HCT116 (cell line): ENCODE measurements around the gene NEK11. TPM values are rescaled to one million over a fixed set of nuclear protein-coding genes. Genes with fewer than 3 reads are reported as not detected.
"Not testable (repeated sequence)": the region's sequence is repeated elsewhere in the genome, so short reads cannot be mapped to it uniquely, and the experiment has no call there.

ENCODE experiments used
- ATAC-seq: fragments of 200-7000 bp; cut with Tn5 transposase; 2 replicates; pipeline ENCODE4 v1.9.1; 2020; ENCODE audit warnings: mild to moderate bottlenecking, moderate library complexity
- BruUV-seq: library from RNA; stranded (reverse); fragments of 400-500 nt; replicated peaks from 2 replicates; lab custom pipeline; 2021; lab: Mats Ljungman, UMichigan
- CTCF ChIA-PET: fragments of 300-600 bp; sonication (Branson Sonifier 250); formaldehyde crosslinking; loops from one replicate; lab custom pipeline; 2021; ENCODE audit warnings: antibody characterized with exemption; lab: Charles Lee
- POLR2A ChIA-PET: fragments of 300-600, 350-600 bp; sonication (Branson Sonifier 250); formaldehyde crosslinking; loops from one replicate; lab custom pipeline; 2021; ENCODE audit warnings: antibody characterized with exemption; lab: Charles Lee
- RAD21 ChIA-PET, 2 experiments: fragments of 300-600 bp; sonication (Branson Sonifier 250); formaldehyde crosslinking; loops; one replicate each; lab custom pipeline; 2023; ENCODE audit warnings: low total read pairs in 2 of 2; ENCODE audit not compliant: uncharacterized antibody in 2 of 2, unreplicated experiment in 2 of 2, low non-redundant PET in 1 of 2; lab: Charles Lee
- DNase-seq: peaks from one replicate; pipeline ENCODE4 v3.0.0-alpha.2; 2010; ENCODE audit warnings: low read depth, low spot score
- H2AFZ ChIP-seq: fragments of 200-600 bp; shearing (Covaris generic), sonication (generic); 2 replicates; pipeline ENCODE4 v1.6.1; 2017; ENCODE audit warnings: low read depth, mixed run types, mixed read lengths, antibody characterized with exemption, low read length; ENCODE audit not compliant: poor library complexity, severe bottlenecking
- H3K27ac ChIP-seq: 2 replicates; pipeline ENCODE4 v1.5.1; 2012; ENCODE audit warnings: low read depth, low read length
- H3K27me3 ChIP-seq: fragments of 200-600 bp; sonication (generic); 2 replicates; pipeline ENCODE4 v1.6.1; 2016; ENCODE audit warnings: mixed run types, low read length, mixed read lengths; ENCODE audit not compliant: insufficient read depth
- H3K36me3 ChIP-seq, 2 experiments: fragments of 200-500 bp in 1 of 2; fragments of 200-600 bp in 1 of 2; sonication (Bioruptor generic) in 1 of 2; sonication (generic) in 1 of 2; 2 replicates each; pipeline versions ENCODE4 v1.5.1 to v1.6.1; 2014 to 2016; ENCODE audit warnings: low read length in 2 of 2, inconsistent platforms in 1 of 2, mixed read lengths in 1 of 2, mixed run types in 1 of 2; ENCODE audit not compliant: insufficient read depth in 2 of 2, control insufficient read depth in 1 of 2
- H3K4me1 ChIP-seq, 2 experiments: fragments of 200-600 bp in 1 of 2; sonication (generic) in 1 of 2; 2 replicates each; pipeline versions ENCODE4 v1.5.1 to v1.6.1; 2012 to 2017; ENCODE audit warnings: low read length in 2 of 2, inconsistent platforms in 1 of 2, mild to moderate bottlenecking in 1 of 2, mixed read lengths in 1 of 2, mixed run types in 1 of 2, moderate library complexity in 1 of 2; ENCODE audit not compliant: insufficient read depth in 2 of 2, control insufficient read depth in 1 of 2
- H3K4me2 ChIP-seq: fragments of 200-600 bp; sonication (generic); 2 replicates; pipeline ENCODE4 v1.6.1; 2017; ENCODE audit warnings: mixed run types, low read length, mixed read lengths
- H3K4me3 ChIP-seq, 2 experiments: fragments of 200-600 bp in 1 of 2; sonication (generic) in 1 of 2; replicated peaks in 1 of 2; 2 replicates each; pipeline ENCODE4 v1.5.1; 2011 to 2016; ENCODE audit warnings: low read length in 2 of 2, control low read depth in 1 of 2, low read depth in 1 of 2, mild to moderate bottlenecking in 1 of 2, mixed read lengths in 1 of 2, mixed run types in 1 of 2
- H3K79me2 ChIP-seq: fragments of 200-600 bp; sonication (generic); 2 replicates; pipeline ENCODE4 v1.6.1; 2017; ENCODE audit warnings: mild to moderate bottlenecking, mixed run types, low read length, moderate library complexity, mixed read lengths; ENCODE audit not compliant: insufficient read depth
- H3K9ac ChIP-seq: fragments of 200-600 bp; sonication (generic); 2 replicates; pipeline ENCODE4 v1.6.1; 2016; ENCODE audit warnings: low read length, mixed read lengths
- H3K9me2 ChIP-seq: fragments of 200-600 bp; sonication (generic), shearing (Covaris generic); 2 replicates; pipeline ENCODE4 v1.6.1; 2017; ENCODE audit warnings: mixed run types, mild to moderate bottlenecking, moderate library complexity; ENCODE audit not compliant: insufficient read depth
- H3K9me3 ChIP-seq, 2 experiments: fragments of 200-500 bp in 1 of 2; fragments of 200-600 bp in 1 of 2; sonication (Bioruptor generic) in 1 of 2; sonication (generic) in 1 of 2; 2 replicates each; pipeline ENCODE4 v1.6.1; 2014 to 2017; ENCODE audit warnings: low read length in 2 of 2, mixed read lengths in 2 of 2, inconsistent platforms in 1 of 2, low read depth in 1 of 2, mild to moderate bottlenecking in 1 of 2, mixed run types in 1 of 2, moderate library complexity in 1 of 2; ENCODE audit not compliant: control insufficient read depth in 1 of 2, insufficient read depth in 1 of 2
- H4K20me1 ChIP-seq: fragments of 200-600 bp; sonication (generic), shearing (Covaris generic); 2 replicates; pipeline ENCODE4 v1.6.1; 2017; ENCODE audit warnings: mixed run types, mild to moderate bottlenecking, moderate library complexity; ENCODE audit not compliant: insufficient read depth
- CBX3 ChIP-seq: IDR thresholded peaks from 2 replicates; pipeline ENCODE4 v1.6.1; 2012; ENCODE audit warnings: low read depth
- CEBPB ChIP-seq: IDR thresholded peaks from 2 replicates; pipeline ENCODE4 v1.6.1; 2012; ENCODE audit warnings: low read depth
- EGR1 ChIP-seq: IDR thresholded peaks from 2 replicates; pipeline ENCODE4 v1.6.1; 2012; ENCODE audit warnings: low read depth
- ELF1 ChIP-seq: IDR thresholded peaks from 2 replicates; pipeline ENCODE4 v1.6.1; 2012; ENCODE audit warnings: low read depth, borderline replicate concordance
- EZH2 ChIP-seq: fragments of 200-600 bp; sonication (generic); IDR thresholded peaks from 2 replicates; pipeline ENCODE4 v1.6.1; 2017; ENCODE audit warnings: antibody characterized with exemption, mixed run types
- EZH2phosphoT487 ChIP-seq: fragments of 200-600 bp; IDR thresholded peaks from 2 replicates; pipeline ENCODE4 v1.6.1; 2018; ENCODE audit warnings: antibody characterized with exemption, borderline replicate concordance
- JUND ChIP-seq: IDR thresholded peaks from 2 replicates; pipeline ENCODE4 v1.6.1; 2012
- POLR2A ChIP-seq: IDR thresholded peaks from 2 replicates; pipeline ENCODE4 v1.7.0; 2011; ENCODE audit warnings: borderline replicate concordance; ENCODE audit not compliant: insufficient read depth, insufficient read length; ENCODE audit errors: extremely low read depth
- POLR2AphosphoS5 ChIP-seq: IDR thresholded peaks from 2 replicates; pipeline ENCODE4 v1.6.1; 2011; ENCODE audit warnings: mild to moderate bottlenecking, low read depth, low read length, moderate library complexity
- RAD21 ChIP-seq: IDR thresholded peaks from 2 replicates; pipeline ENCODE4 v1.6.1; 2012; ENCODE audit warnings: low read depth, mild to moderate bottlenecking
- SRF ChIP-seq: IDR thresholded peaks from 2 replicates; pipeline ENCODE4 v1.6.1; 2012; ENCODE audit warnings: low read depth
- YY1 ChIP-seq: IDR thresholded peaks from 2 replicates; pipeline ENCODE4 v1.6.1; 2011; ENCODE audit warnings: low read length, low read depth, moderate library complexity, mild to moderate bottlenecking; ENCODE audit not compliant: insufficient replicate concordance; ENCODE audit errors: extremely low read depth
- ZBTB33 ChIP-seq: IDR thresholded peaks from 2 replicates; pipeline ENCODE4 v1.6.1; 2011; ENCODE audit warnings: mild to moderate bottlenecking, low read length, moderate library complexity; ENCODE audit not compliant: insufficient replicate concordance; ENCODE audit errors: extremely low read depth
- ZFX ChIP-seq: fragments of 450-650 bp; IDR thresholded peaks from 2 replicates; pipeline ENCODE4 v1.6.1; 2017
- ZNF274 ChIP-seq: fragments of 200-500 bp; sonication (Bioruptor generic); IDR thresholded peaks from 2 replicates; pipeline ENCODE4 v1.6.1; 2014; ENCODE audit warnings: mild to moderate bottlenecking, low read depth, low read length, inconsistent platforms
- intact Hi-C: fragments of 100-400 bp; cut with micrococcal nuclease; formaldehyde crosslinking; loops from 2 replicates; pipeline ENCODE4 v1.10.0; 2022
- total RNA-seq: library from RNA; stranded (reverse); gene quantifications from one replicate; pipeline ENCODE4 v1.2.1, GENCODE V29; 2021; ENCODE audit not compliant: unreplicated experiment

The NEK11 gene
- total RNA-seq, 1 experiment from 2014 or later, result 3.1 TPM

GRCh38 chr3:131360191-131360755, 333.6 kb downstream of the NEK11 start:
- Histone ChIP-seq H3K27ac (no peak overlapping the region), H3K27me3 (no peaks in the 10 kb centered on the region), H3K9ac (no peak overlapping the region), H3K36me3 (no peaks in the 10 kb centered on the region), H3K4me3 (no peak overlapping the region), H3K9me2 (no peaks in the 10 kb centered on the region), H3K79me2 (peaks cover 17% of the 10 kb centered on the region), H4K20me1 (no peaks in the 10 kb centered on the region), H3K4me1 (peaks cover 5 to 20% of the 10 kb centered on the region in 2 experiments; a peak in 2 of 4 replicates), H3K9me3 (no peaks in the 10 kb centered on the region), H3K4me2 (no peak overlapping the region), H2AFZ (no peak overlapping the region)
- TF ChIP-seq ZFX (no peak), ELF1 (no peak), EZH2phosphoT487 (no peak), POLR2AphosphoS5 (no peak), POLR2A (no peak), YY1 (no peak), RAD21 (no peak), EZH2 (no peak), EGR1 (no peak), SRF (no peak), ZBTB33 (no peak), ZNF274 (no peak), CBX3 (no peak), JUND (no peak), CEBPB (no peak)
- intact Hi-C loops, result no loop called here
- BruUV-seq, result no TSS peak
- ChIA-PET CTCF (no interaction called here), POLR2A (interaction anchor here (1.7 kb wide), 1 partner anchor 10 kb away, joined by 5 read pairs; no protein-coding TSS in a partner anchor), RAD21 (no interaction called here)
- DNase-seq, result no peak
- no peak for ATAC-seq

- Histone ChIP-seq H3K9ac (peak overlapping the region; percentile 88), H3K4me2 (peak overlapping the region; percentile 96), H3K4me3 (peak overlapping the region; percentile 79 to 82), H3K4me1 (peaks cover 5 to 20% of the 10 kb centered on the region in 2 experiments; a peak in 2 of 4 replicates), H3K79me2 (peaks cover 17% of the 10 kb centered on the region)
- H3K9me2 ChIP-seq, H3K36me3 ChIP-seq, H4K20me1 ChIP-seq, H3K9me3 ChIP-seq, CTCF ChIA-PET, DNase-seq, H2AFZ ChIP-seq, H3K27ac ChIP-seq, RAD21 ChIA-PET, intact Hi-C loops, H3K27me3 ChIP-seq, ATAC-seq: not testable (repeated sequence)
- POLR2A ChIA-PET, result interaction anchor here (0.8 to 1.7 kb wide), 2 partner anchors 11 to 20 kb away, joined by 3 to 5 read pairs; partner anchors contain the start of gene NUDT16
- BruUV-seq, result TSS peak; percentile 65
Measured at GRCh38 chr3:131361066-131361463, 334.4 kb downstream of the NEK11 start.
